Ascending aorta (tissue), 2 donors: Measurements from ENCODE around the gene COMTD1. TPM values are rescaled to one million over a fixed set of nuclear protein-coding genes. Genes with fewer than 3 reads are reported as not detected.

Source experiments
- DNase-seq, 2 donors: peaks; one replicate each; pipeline ENCODE4 v3.0.0-alpha.2; 2019; ENCODE audit warnings: low spot score in 2 of 2
- H3K27ac ChIP-seq, 2 donors: fragments of 200-600 bp; sonication (generic); one replicate each; pipeline ENCODE4 v1.5.1; 2016 to 2017; ENCODE audit warnings: mild to moderate bottlenecking in 1 of 2
- H3K27me3 ChIP-seq: fragments of 200-600 bp; sonication (generic); one replicate; pipeline ENCODE4 v1.5.1; 2017
- H3K36me3 ChIP-seq, 2 donors: fragments of 200-600 bp; sonication (generic); one replicate each; pipeline ENCODE4 v1.5.1; 2016
- H3K4me1 ChIP-seq, 2 donors: fragments of 200-600 bp; sonication (generic); one replicate each; pipeline ENCODE4 v1.5.1; 2016 to 2017; ENCODE audit warnings: mild to moderate bottlenecking in 1 of 2
- H3K4me3 ChIP-seq, 2 donors: fragments of 200-600 bp; sonication (generic); one replicate each; pipeline ENCODE4 v1.5.1; 2016 to 2017; ENCODE audit warnings: mild to moderate bottlenecking in 1 of 2
- H3K9me3 ChIP-seq, 2 donors: fragments of 200-600 bp; sonication (generic); one replicate each; pipeline ENCODE4 v1.5.1; 2016
- intact Hi-C: fragments of 100-400 bp; cut with DNase I; formaldehyde crosslinking; loops from one replicate; pipeline ENCODE4 v1.15.1; 2023
- total RNA-seq: library from RNA; depleted of rRNA; stranded (reverse); fragments of >200 nt; gene quantifications from one replicate; pipeline ENCODE4 v1.1.0, GENCODE V29; 2016
- TF ChIP-seq, protein P1 (sequence below), 3 experiments: fragments of 200-600 bp in 2 of 3; fragments of 450-650 bp in 1 of 3; sonication (generic) in 2 of 3; IDR thresholded peaks; one replicate each; pipeline ENCODE4 v1.5.1; 2016 to 2019; ENCODE audit warnings: antibody characterized with exemption in 3 of 3, mild to moderate bottlenecking in 1 of 3, moderate library complexity in 1 of 3

The COMTD1 gene
- total RNA-seq, 1 donor from 2014 or later: 85.5 TPM

DNA sequence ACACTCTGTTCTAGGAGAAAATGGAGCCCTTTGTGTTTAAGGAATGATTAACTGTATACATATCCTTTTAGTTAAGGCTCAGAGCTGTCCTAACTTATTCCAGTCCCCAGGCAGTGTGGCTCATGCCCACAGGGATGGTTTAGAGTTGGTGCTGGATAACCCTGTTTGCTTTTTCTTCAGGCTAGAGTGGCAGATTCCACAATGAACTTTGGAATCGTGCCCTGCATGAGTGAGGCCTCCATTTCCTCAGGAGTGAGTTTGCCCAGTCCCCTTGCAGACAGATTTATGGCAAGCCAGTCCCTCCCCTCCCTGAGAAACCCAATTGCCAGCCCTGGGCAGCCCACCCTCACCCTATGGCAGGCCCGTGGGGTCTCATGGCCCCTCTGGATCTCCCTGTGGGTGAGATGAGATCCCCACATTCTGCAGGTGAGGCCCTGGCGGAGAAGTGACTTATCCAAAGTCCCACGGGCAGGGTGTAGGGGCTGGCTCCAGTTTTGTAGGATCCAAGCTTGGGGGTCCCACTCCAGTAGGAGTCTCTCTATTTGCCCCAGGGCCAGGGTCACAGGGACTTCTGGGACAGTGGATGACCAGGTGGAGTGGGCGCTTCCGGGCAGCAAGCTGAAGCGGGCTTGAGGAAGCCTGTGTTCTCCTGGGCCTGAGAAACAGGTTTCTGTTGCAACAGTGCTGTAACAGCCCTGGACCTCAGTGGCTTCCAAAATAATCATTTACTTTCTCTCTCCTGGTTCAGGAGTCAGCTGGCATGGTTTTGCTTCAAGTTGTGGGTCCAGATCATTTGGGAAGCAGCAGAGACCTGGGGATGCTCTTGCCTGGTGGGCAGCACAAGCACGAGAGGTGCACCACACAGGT is 9.0 kb upstream of the COMTD1 start:
- no peaks in the 10 kb centered on the region for H3K4me1 ChIP-seq
- no peaks in the 10 kb centered on the region for H3K9me3 ChIP-seq
- intact Hi-C loops: no loop called here
- DNase-seq: peak in 1 of 2 donors; percentile 24
- TF ChIP-seq, protein P1, sequence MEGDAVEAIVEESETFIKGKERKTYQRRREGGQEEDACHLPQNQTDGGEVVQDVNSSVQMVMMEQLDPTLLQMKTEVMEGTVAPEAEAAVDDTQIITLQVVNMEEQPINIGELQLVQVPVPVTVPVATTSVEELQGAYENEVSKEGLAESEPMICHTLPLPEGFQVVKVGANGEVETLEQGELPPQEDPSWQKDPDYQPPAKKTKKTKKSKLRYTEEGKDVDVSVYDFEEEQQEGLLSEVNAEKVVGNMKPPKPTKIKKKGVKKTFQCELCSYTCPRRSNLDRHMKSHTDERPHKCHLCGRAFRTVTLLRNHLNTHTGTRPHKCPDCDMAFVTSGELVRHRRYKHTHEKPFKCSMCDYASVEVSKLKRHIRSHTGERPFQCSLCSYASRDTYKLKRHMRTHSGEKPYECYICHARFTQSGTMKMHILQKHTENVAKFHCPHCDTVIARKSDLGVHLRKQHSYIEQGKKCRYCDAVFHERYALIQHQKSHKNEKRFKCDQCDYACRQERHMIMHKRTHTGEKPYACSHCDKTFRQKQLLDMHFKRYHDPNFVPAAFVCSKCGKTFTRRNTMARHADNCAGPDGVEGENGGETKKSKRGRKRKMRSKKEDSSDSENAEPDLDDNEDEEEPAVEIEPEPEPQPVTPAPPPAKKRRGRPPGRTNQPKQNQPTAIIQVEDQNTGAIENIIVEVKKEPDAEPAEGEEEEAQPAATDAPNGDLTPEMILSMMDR (IDR thresholded peaks at IDR 0.05): no peak
- H3K36me3 ChIP-seq: no peaks in the 10 kb centered on the region
- H3K27me3 ChIP-seq: no peaks in the 10 kb centered on the region
- H3K4me3 ChIP-seq: no peak overlapping the region
- H3K27ac ChIP-seq: no peak overlapping the region

DNA sequence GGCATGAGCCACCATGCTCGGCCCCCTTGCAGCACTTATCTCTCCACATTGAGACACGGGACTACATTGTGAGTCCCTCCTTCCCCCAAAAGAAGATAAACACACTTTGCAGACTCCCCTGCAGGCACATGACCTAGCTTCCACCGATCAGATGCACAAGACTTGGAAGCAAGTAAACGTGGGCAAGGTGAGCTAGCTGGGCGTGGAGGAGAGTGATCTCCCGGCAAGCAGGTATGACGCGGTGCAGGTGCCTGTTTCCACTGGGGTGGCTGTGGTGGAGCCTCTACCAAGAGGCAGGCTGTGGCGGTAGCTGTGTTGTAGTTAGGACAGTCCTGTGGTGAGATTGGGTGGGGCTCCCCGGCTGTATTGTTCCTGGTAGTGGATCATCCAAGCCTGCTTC is 7.7 kb upstream of the COMTD1 start:
- H3K27me3 ChIP-seq: no peaks in the 10 kb centered on the region
- no peaks in the 10 kb centered on the region for H3K36me3 ChIP-seq
- H3K4me1 ChIP-seq: no peaks in the 10 kb centered on the region
- peak in 1 of 2 donors; percentile 47 for DNase-seq
- intact Hi-C loops: no loop called here
- H3K27ac ChIP-seq: no peak overlapping the region
- TF ChIP-seq, protein P1 (IDR thresholded peaks at IDR 0.05): no peak
- H3K4me3 ChIP-seq: no peak overlapping the region
- no peaks in the 10 kb centered on the region for H3K9me3 ChIP-seq

DNA sequence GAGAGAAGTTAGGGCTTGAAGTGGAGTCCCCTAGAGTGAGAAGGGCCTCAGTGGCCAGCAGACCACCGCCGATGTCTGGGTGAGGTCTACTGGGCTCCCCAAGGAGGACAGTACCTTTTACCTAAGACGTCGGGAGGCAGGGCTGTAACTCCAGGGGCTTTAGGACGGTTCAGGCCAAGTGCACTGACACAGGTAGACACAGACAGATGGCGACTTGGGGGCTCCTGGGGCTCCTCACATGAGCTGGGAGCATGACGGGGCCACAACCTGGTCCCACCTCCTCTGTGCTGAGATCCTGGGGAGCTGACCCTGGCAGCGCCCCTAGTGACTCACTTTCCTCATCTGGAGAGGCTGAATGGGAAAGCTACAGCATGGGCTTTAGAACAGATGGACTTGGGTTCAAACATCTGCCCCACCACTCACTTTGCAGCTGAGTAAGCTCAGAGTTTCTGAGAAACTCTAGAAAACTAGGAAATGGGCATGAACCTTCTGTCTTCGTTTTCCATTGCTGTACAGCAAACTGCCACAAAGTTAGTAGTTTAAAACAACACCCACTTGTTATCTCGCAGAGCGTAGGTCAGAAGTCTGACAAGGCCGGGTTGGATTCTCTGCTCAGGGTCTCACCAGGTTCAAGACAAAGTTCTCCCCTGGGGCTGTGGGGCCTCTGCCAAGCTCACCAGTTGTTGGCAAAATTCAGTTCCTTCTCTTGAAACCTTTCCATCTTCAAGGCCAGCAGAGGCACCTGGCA is 4.7 kb upstream of the COMTD1 start:
- no peaks in the 10 kb centered on the region for H3K27me3 ChIP-seq
- intact Hi-C loops: no loop called here
- peaks cover 0 to 2% of the 10 kb centered on the region in 2 donors for H3K4me1 ChIP-seq
- H3K27ac ChIP-seq: no peak overlapping the region
- H3K36me3 ChIP-seq: no peaks in the 10 kb centered on the region
- peak in 1 of 2 donors; percentile 62 for DNase-seq
- no peaks in the 10 kb centered on the region for H3K9me3 ChIP-seq
- no peak overlapping the region for H3K4me3 ChIP-seq
- TF ChIP-seq, protein P1 (IDR thresholded peaks at IDR 0.05): no peak

DNA sequence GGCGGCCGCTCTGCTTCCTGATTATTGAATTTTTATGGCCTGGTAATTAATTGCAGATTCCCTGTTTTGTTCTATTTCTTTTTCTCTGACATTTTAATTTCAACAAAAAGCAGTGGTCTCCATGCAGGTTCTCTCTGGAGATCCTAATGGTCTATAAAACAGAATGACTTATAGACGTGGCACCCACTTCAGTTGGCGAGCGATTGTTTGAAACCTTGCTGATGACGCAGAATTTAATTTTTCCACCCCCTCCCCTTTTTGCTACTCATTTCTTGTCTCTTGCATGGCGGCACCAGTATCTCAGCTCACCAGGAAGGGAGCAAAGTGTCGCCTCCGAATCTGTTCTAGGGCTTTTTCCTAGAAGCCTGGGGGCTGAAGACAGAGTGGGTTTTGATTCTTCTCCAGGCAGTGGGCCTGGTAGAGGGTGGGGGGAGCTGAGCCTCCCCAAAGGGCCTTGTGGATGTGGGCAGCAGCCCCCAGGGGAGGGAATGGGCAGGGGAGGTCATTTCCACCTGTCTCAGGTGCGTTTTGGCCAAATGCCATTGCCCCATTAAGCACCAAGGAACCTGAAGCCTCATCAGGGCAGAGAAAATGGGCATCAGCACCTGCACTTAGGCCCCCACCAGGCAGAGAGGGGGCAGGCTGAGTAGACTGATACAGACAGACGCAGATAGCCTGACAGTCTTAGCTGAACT is 3.5 kb upstream of the COMTD1 start:
- no peak for DNase-seq
- Histone ChIP-seq H3K4me3 (no peak overlapping the region), H3K9me3 (no peaks in the 10 kb centered on the region), H3K36me3 (no peaks in the 10 kb centered on the region), H3K27me3 (no peaks in the 10 kb centered on the region), H3K27ac (no peak overlapping the region), H3K4me1 (peaks cover 0 to 2% of the 10 kb centered on the region in 2 donors)
- intact Hi-C loops: loop anchor here (5.0 to 10.0 kb wide), 2 partner anchors 997 to 1084 kb away; partner anchors contain the start of genes ADK and AP3M1
- TF ChIP-seq, protein P1 (IDR thresholded peaks at IDR 0.05): no peak
